Kidney (tissue), 14 donors: ENCODE data around the gene TBC1D24. TPM values are rescaled to one million over a fixed set of nuclear protein-coding genes. Genes with fewer than 3 reads are reported as not detected.

Source experiments
- DNase-seq, 5 donors: peaks; one replicate each; pipeline ENCODE4 v3.0.0-alpha.2; 2013 to 2020
- FAIRE-seq: peaks from 2 replicates; lab custom pipeline; 2012; peaks lifted over from hg19 to GRCh38; lab: Jason Lieb, UNC
- H3K27ac ChIP-seq, 2 donors: one replicate each; pipeline ENCODE4 v1.7.0; 2013; ENCODE audit warnings: low read depth in 2 of 2, low read length in 2 of 2, inconsistent platforms in 1 of 2
- H3K27me3 ChIP-seq: one replicate; pipeline ENCODE4 v1.7.1; 2013; ENCODE audit warnings: low read length, inconsistent platforms; ENCODE audit not compliant: control insufficient read depth, insufficient read depth
- H3K36me3 ChIP-seq, 3 donors: one replicate each; pipeline versions ENCODE4 v1.7.0 to v1.7.1; 2013; ENCODE audit warnings: low read length in 3 of 3, control low read depth in 1 of 3, inconsistent platforms in 1 of 3; ENCODE audit not compliant: insufficient read depth in 3 of 3, control insufficient read depth in 2 of 3
- H3K4me1 ChIP-seq, 3 donors: one replicate each; pipeline versions ENCODE4 v1.7.0 to v1.7.1; 2013; ENCODE audit warnings: low read length in 3 of 3, inconsistent platforms in 1 of 3, low read depth in 1 of 3; ENCODE audit not compliant: control insufficient read depth in 2 of 3, insufficient read depth in 2 of 3
- H3K4me3 ChIP-seq, 3 donors: one replicate each; pipeline versions ENCODE4 v1.7.0 to v1.8.1; 2013; ENCODE audit warnings: low read length in 3 of 3, control low read depth in 1 of 3, inconsistent platforms in 1 of 3
- H3K9ac ChIP-seq, 3 donors: one replicate each; pipeline versions ENCODE4 v1.7.0 to v1.7.1; 2013; ENCODE audit warnings: low read length in 3 of 3, control low read depth in 1 of 3, inconsistent platforms in 1 of 3
- H3K9me3 ChIP-seq, 3 donors: one replicate each; pipeline versions ENCODE4 v1.7.0 to v1.7.1; 2013; ENCODE audit warnings: low read length in 3 of 3, control low read depth in 1 of 3, inconsistent platforms in 1 of 3; ENCODE audit not compliant: control insufficient read depth in 2 of 3, insufficient read depth in 1 of 3
- intact Hi-C: fragments of 100-400 bp; cut with DNase I; formaldehyde crosslinking; loops from one replicate; pipeline ENCODE4 v1.11.1; 2022
- polyA plus RNA-seq: library from polyadenylated mRNA; stranded (reverse); fragments of 350-450 nt; fragmentation: Illumina TruSeq; extraction: RNeasy Lipid Tissue Mini Kit (QIAGEN cat#74804); gene quantifications from one replicate; pipeline ENCODE4 v1.2.3, GENCODE V29; 2014; ENCODE audit warnings: low read depth, low replicate concordance; ENCODE audit not compliant: insufficient read depth
- total RNA-seq: library from RNA; stranded (reverse); fragmentation: NEBNext Ultra II Directional; extraction: Animal tissue kit (Norgen Biotek cat#: 25700); gene quantifications from one replicate; pipeline ENCODE4 v1.2.1, GENCODE V29; 2021
- TF ChIP-seq, protein P1 (sequence below): IDR thresholded peaks from 3 replicates; pipeline ENCODE4 v1.5.1; 2012; ENCODE audit warnings: mild to moderate bottlenecking, moderate library complexity, borderline replicate concordance; ENCODE audit not compliant: insufficient read depth; ENCODE audit errors: extremely low read depth
- donor health status: control.
- donor health status: control.
- donor health status: control.
- donor health status: control.
- donor health status: control.
- donor health status: DM: yes; HTN: yes; CAD: no.
- donor health status: Normal renal cell carcinoma (clear cell type).

TBC1D24 gene
- total and polyA plus RNA-seq, 2 donors from 2014 or later, result 23.9 to 25.7 TPM

GRCh38 chr16:2447920-2448583 is 26.9 kb upstream of the TBC1D24 start:
- intact Hi-C loops, result no loop called here
- Histone ChIP-seq H3K27ac (no peak overlapping the region), H3K36me3 (peaks cover 0 to 3% (median 0%) of the 10 kb centered on the region in 3 donors), H3K9ac (no peak overlapping the region), H3K9me3 (no peaks in the 10 kb centered on the region), H3K4me1 (no peaks in the 10 kb centered on the region), H3K4me3 (no peak overlapping the region), H3K27me3 (no peaks in the 10 kb centered on the region)
- no peak for DNase-seq
- TF ChIP-seq, protein P1, sequence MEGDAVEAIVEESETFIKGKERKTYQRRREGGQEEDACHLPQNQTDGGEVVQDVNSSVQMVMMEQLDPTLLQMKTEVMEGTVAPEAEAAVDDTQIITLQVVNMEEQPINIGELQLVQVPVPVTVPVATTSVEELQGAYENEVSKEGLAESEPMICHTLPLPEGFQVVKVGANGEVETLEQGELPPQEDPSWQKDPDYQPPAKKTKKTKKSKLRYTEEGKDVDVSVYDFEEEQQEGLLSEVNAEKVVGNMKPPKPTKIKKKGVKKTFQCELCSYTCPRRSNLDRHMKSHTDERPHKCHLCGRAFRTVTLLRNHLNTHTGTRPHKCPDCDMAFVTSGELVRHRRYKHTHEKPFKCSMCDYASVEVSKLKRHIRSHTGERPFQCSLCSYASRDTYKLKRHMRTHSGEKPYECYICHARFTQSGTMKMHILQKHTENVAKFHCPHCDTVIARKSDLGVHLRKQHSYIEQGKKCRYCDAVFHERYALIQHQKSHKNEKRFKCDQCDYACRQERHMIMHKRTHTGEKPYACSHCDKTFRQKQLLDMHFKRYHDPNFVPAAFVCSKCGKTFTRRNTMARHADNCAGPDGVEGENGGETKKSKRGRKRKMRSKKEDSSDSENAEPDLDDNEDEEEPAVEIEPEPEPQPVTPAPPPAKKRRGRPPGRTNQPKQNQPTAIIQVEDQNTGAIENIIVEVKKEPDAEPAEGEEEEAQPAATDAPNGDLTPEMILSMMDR, result no peak
- no peak for FAIRE-seq

DNA sequence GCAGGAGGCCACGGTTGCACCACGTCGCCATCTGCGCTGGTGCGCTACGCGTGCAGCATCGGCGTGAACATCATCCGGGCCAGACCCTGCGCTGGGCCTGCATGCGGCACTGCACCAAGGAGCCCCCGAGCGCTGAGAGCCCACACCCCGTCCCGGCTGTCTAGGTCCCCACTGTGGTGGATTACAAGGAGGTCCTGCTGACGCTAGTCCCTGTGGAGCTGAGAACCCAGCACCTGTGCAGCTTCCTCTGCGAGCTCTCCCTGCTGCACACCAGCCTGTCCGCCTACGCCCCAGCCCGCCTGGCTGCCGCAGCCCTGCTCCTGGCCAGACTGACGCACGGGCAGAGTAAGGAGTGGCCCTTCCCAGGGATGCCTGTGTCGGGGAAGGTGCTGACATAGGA is 25.8 kb upstream of the TBC1D24 start:
- Histone ChIP-seq H3K27ac (no peak overlapping the region), H3K4me1 (no peaks in the 10 kb centered on the region), H3K27me3 (no peaks in the 10 kb centered on the region), H3K36me3 (peaks cover 0 to 3% (median 0%) of the 10 kb centered on the region in 3 donors), H3K9ac (no peak overlapping the region), H3K4me3 (no peak overlapping the region), H3K9me3 (no peaks in the 10 kb centered on the region)
- FAIRE-seq, result no peak
- DNase-seq, result no peak
- intact Hi-C loops, result no loop called here
- TF ChIP-seq, protein P1, result no peak

DNA sequence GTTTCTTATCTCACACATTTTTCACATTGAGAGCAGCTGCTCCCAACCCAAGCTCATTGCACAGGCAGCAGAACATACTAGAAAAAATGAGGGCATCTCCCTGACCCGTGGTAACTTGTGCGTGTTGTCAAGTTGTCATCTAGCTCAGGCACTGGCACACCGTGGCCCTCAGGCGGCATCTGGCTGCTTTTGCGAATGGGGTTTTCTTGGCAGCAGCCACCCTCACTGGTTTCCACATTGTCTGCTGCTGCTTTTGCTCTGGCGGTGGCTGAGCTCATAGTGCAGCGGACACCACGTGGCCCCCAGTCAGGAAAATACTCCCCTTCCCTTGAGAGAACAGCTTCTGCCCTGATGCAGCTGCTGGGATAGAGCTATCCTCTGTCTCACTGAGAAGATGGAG is 24.4 kb upstream of the TBC1D24 start:
- Histone ChIP-seq H3K4me1 (no peaks in the 10 kb centered on the region), H3K4me3 (no peak overlapping the region), H3K27ac (no peak overlapping the region), H3K9me3 (no peaks in the 10 kb centered on the region), H3K36me3 (peaks cover 0 to 3% (median 0%) of the 10 kb centered on the region in 3 donors), H3K27me3 (no peaks in the 10 kb centered on the region), H3K9ac (no peak overlapping the region)
- intact Hi-C loops, result no loop called here
- TF ChIP-seq, protein P1, result no peak
- FAIRE-seq, result no peak
- DNase-seq, result no peak

GRCh38 chr16:2450975-2451381 is 23.9 kb upstream of the TBC1D24 start:
- FAIRE-seq, result no peak
- intact Hi-C loops, result no loop called here

More at GRCh38 chr16:2450975-2451381, 23.9 kb upstream of the TBC1D24 start:
- no peak overlapping the region for H3K4me3 ChIP-seq
- no peak overlapping the region for H3K9ac ChIP-seq
- no peaks in the 10 kb centered on the region for H3K27me3 ChIP-seq
- H3K27ac ChIP-seq, result no peak overlapping the region
- no peaks in the 10 kb centered on the region for H3K4me1 ChIP-seq
- H3K9me3 ChIP-seq, result no peaks in the 10 kb centered on the region
- H3K36me3 ChIP-seq, result peaks cover 0 to 3% (median 0%) of the 10 kb centered on the region in 3 donors
- TF ChIP-seq, protein P1, result no peak
- no peak for DNase-seq
